ENCODE results near the gene PDE11A. TPM values are rescaled to one million over a fixed set of nuclear protein-coding genes. Genes with fewer than 3 reads are reported as not detected.

Gene PDE11A
- polyA plus RNA-seq, 3 donors = 5.5 to 7.6 (median 6.9) TPM

DNA sequence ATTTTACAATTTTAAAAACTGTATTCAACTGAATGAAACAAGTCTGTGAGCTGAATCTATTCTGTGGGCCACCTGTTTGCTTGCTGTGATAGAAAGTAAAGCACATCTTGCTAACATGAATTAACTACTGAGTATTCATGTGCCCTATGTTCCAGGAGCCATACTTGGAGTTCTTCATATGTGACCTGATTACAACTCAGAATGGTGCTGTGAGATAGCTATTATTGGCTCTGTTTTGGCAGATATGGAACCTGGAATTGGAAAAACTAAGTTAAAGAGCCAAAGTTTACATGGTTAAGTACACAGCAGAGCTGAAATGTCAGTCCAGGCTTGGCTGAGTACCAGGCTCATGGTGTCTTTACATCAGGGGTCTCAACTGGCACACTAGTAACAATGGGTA is 426.3 kb downstream of the PDE11A start:
- no peak for DNase-seq (ENCODE audit: low read depth in 3 of 3, low spot score in 2 of 3)

DNA sequence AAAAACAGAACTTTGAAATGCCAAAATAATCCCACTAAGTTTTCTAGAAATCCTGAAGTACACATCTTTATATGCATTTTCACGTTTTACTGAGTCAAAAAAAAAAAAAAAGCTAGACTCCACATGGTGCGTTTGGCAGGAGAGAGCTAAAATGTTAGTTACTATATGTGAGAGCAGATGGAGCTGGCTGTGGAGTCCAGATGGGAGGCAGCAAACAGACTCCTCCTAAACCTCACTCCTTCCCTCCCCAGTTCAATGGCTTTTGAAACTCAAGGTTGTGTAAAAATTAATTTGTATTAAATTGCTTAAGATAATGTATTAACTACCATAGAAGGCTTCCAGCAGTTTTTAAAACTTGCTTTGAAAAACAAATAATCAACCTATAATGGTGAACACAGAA is 431.2 kb downstream of the PDE11A start:
- no peak for DNase-seq (ENCODE audit: low read depth in 3 of 3, low spot score in 2 of 3)

DNA sequence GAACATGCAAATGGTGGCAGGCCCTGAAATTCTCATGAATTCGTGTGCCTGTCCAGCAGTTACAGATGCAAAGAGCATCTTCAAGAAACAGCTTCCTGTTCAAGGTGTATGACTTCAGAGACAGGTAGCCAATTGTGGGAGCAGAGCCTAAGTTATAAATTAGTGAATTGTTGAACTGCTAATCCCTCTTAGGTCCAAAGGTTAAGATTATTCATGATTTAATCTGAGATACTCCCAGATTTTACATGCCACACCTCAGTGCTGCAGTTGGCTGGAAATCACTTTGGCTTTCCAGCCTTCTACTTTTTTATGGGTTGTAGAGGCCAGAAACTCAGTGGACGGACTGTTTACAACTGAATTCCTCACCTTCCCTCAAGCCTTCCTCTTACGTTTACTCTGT is 432.2 kb downstream of the PDE11A start:
- DNase-seq (ENCODE audit: low read depth in 3 of 3, low spot score in 2 of 3) = no peak

DNA sequence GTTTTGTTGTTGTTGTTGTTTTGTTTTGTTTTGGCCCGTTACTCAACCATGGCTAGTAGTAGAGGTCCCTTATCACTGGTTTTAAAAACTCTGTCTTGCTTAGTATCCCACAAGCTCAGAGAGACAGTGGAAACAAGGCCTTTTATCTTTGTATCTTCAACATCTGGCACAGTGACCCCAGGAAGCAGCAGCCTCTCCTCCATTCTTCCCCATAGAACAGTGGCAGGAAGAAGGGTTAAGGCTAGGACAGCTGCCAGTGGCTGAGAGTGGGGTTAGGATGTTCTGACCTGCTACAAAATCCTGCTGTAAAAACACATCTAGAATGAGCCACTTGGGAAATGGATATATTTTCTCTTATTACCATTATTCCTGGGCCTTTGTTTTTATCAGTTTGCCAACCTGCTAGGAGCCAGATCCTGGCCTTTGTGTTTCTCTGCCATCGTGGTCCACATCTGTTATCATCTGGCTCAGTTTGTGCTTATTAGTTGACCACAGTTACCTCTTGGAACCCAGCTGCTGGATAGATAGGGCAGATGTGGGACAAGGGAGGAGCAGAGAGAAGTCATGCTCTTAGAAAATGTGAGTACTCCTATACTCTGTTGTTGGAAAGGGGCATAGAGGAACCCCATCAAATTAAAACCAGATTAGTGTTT is 433.2 kb downstream of the PDE11A start:
- DNase-seq (ENCODE audit: low read depth in 3 of 3, low spot score in 2 of 3) = no peak

DNA sequence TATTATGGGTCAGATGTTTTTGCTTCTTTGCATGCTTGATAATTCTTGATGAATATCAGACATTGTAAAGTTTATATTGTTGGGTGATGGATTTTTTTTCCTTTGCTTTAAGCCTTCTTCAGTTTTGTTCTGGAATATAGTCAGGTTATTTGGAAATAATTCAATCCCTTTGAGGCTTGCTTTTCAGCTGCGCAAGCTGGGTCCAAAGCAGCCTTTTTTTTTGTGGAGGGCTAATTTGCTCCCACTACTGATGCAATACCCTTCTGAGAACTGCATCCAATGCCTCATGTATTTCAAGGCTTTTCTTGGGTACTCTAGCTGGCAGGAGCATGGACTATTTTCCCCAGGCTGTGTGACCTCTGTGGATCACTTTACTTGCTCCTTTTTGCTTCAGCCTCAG is 434.1 kb downstream of the PDE11A start:
- DNase-seq (ENCODE audit: low read depth in 3 of 3, low spot score in 2 of 3) = no peak

DNA sequence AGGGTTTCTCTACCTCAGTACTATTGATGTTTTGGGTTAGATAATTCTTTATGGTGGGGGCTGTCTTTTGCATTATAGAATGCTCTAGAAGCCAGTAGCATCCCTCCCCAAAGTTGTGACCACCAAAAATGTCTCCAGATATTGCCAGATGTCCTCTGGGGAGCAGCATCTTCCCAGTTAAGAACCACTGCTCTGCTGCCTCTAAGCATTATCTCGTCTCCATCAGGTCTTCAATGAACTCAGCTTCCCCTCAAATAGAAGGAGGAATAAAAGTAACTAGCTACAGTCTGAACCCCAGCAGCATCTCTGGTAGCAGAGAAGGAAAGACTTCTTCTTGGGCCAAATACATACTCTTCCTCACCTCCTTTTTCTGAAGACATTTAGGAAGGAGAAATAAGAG is 435.9 kb downstream of the PDE11A start:
- no peak for DNase-seq (ENCODE audit: low read depth in 3 of 3, low spot score in 2 of 3)

DNA sequence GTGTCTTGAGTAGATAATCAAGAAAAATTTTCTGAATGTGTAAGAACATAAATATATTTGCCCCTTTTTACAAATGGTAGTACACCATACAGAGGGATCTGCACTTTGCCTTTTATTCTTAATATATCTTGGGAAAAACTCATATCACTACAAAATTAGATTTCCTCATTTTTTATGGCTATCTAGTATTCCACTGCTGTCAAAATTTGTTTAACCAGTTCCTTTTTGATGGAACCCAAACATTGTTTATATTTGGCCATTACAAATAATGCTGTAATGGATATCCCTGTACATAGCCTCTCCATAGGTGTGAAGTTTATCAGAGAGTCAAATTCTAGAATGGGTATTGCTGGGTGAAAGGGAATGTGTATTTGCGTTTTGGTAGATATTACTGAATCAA is 436.9 kb downstream of the PDE11A start:
- DNase-seq (ENCODE audit: low read depth in 3 of 3, low spot score in 2 of 3) = no peak

DNA sequence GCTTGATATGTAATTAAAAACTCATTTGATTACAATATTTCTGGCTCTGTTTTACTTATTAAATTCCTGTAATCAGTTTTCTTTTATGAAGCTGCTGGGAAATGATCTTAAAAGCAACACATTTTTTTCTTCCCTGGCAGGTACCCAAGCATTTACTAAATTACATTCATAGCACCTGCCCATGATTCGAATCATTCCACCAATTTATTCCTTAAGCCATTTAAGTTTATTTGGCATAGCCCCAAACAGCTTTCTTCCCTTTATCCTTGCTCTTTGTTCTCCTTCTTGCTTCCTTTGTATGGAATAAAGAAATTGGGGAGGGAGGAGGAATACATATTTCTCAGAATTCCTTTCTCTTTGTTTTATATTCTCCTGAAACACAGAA is 438.7 kb downstream of the PDE11A start:
- no peak for DNase-seq (ENCODE audit: low read depth in 3 of 3, low spot score in 2 of 3)

DNA sequence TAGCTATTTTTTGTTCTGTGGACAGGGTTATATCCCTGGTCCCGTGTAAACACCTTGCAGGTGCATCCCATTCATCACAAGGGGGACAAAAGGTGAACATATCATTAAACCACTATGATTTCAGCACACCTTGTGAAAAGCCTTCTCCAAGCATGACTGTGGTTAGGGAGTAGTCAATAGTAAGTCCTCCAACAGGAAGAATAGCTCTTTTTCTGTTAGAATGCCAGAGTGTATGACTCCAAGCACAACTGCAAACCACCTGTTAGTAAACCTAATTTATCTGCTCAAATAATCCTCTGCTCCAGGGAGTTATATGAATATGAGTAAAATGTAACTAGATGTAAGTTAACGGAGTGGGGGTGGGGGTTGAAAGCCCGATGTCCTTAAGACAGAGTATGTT is 439.5 kb downstream of the PDE11A start:
- no peak for DNase-seq (ENCODE audit: low read depth in 3 of 3, low spot score in 2 of 3)

DNA sequence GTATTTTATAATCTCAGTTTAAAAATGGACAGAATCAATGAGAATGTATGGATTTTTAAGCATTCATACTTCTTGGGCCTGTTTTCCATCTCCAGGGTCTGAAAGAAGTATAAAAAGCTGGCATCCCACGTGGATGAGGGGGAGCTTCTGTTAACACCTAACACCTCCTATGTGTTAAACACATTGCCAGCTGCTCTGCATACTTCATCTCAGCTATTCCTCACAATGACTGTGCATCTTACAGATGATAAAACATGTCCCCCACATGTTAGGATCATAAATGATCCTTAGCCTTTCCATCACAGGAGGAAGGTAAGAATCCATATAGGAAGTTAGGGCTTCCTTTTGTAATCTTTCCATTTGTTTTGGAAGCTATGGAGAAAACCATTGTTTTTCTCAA is 440.9 kb downstream of the PDE11A start:
- DNase-seq (ENCODE audit: low read depth in 3 of 3, low spot score in 2 of 3) = no peak

DNA sequence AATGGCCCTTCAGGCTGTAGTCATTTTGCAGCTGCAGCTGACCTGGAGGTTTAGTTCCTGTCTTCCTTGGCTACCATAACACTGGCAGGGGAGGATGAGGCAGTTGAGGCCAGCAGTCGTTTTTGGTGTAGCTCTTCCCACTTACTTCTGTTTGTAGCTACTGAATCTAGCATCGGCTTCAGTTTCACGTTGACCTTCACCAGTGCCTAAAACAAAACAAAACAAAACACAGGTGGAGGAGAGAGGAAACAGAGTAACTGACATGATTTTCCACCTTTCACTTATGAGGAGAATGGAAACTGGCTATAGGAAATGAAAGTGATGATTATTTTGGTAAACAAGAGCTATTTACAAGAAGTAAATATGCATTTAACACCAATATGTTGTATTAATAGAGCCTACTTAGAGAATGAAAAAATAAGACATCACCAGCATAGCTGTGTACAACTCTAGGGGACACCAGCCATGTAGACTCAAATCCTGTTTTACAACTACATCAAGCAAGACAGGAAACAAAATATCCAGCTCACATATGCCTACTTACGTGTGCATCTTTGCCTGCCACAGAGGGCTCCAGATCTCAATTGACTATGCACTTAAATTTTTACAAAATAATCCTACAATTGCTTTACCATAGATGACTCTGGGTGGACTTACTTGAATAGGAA is 443.1 kb downstream of the PDE11A start:
- no peak for DNase-seq (ENCODE audit: low read depth in 3 of 3, low spot score in 2 of 3)

DNA sequence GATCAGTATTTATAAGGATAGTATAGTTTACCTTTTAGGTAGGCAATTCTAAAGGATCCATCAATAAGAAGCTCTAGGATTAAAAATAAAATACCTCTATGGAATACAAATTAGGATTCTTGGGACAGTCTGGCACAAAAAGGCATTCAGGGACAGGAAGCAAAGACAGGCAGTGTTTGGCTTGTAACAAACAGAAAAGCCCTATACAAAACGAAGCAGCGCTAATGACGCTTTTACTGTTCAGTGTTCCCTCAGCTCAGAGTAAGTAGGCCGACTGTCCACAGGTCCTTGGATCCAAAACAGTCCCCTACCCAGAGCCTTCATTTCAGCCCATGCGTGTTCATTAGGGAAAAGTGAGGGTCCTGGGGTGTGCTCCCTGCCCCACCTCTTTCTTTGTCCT is 443.7 kb downstream of the PDE11A start:
- no peak for DNase-seq (ENCODE audit: low read depth in 3 of 3, low spot score in 2 of 3)

DNA sequence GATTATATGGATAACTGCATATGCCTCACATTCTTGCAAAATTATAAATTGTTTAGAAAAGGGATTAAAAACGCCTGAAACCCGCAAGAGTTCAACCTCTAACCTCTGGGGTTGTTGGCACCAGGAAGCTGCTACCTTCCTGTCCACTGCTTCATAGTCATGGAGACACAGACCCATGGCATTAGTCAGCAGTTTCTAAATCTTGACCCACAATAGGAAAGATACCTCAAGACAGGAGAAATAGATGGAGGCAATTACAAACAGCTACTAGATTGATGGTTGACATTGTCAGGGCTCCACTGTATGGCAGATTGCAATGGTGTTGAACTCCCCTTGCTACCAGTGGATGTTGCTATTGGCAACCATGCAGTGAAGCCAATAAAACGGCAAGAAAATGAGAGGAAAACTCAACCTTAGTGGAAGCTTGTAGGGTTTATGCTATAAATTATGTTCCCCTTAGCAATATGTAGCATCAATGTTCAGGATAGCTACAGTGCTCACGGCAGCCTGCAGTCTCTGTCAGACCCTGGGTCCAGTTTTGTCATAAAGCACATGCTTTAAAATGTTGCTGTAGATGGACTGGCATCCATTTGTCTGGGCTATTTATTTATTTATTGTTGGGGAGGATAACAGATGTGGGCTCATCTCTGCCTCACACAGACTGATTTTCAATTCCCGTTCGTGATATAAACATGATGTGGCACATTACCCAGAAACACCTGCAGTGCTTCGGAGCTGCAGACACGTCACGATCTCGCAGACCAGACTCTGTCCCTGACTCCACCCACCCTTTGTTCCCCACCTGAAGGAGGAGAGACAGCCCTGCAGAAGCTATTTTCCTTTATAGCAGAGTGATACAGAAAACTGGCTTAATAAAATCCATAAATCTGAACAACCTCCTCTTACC is 446.6 kb downstream of the PDE11A start:
- no peak for DNase-seq (ENCODE audit: low read depth in 3 of 3, low spot score in 2 of 3)

DNA sequence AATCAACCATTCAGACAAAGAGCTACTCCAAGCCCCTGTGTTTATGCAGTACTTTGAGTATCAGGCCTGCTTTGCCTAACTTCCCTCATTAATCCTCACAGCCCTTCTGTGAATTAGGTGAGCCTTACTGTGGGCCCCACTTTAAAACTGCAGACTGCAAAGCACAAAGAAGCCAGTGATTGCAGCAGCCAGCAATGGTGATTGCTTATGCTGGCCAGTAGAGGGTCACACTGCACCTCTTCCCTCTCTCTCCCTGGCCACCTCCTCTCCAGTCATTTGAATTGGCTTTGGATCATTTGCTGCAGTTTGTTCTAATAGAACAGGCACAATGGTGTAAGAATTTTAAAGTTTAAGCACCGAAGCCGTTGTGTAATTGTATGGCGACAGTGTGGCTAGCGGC is 450.1 kb downstream of the PDE11A start:
- DNase-seq (ENCODE audit: low read depth in 3 of 3, low spot score in 2 of 3) = no peak

DNA sequence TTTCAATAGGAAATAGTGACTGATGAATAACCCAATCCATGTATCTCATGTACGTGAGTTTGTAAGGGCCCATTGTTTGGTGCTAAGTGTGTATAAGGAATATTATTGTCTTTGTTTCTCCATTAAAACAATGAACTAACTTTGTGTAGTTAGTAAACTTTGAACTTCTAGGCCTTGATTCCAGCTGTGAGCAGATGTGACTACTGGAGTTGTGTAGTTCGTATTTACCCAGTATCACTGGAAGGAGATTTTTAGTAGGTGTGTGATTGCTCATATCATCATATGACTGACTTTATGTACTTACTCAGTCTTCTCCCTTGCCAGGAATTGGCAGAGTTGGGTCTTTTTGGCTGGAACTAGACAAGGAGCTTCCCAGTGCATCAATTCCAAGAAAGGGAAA is 452.6 kb downstream of the PDE11A start:
- no peak for DNase-seq (ENCODE audit: low read depth in 3 of 3, low spot score in 2 of 3)

DNA sequence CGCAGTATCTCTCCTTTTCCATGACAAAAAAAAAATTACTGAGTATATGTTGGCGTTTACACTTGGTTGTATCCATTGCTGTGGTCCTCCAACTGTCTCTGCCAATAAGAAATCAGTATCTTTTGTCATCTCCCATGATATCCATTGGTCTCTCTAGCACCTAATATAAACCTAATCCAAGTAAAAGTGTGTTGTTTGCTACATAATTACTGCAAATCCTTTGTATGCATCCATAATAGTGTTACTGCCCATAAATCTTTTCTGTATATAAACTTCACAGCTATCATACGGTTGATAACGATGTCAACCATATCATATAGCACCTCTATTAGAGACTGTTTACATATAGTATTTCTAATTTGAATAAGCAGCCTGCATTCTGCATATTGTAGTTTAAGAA is 453.1 kb downstream of the PDE11A start:
- no peak for DNase-seq (ENCODE audit: low read depth in 3 of 3, low spot score in 2 of 3)

DNA sequence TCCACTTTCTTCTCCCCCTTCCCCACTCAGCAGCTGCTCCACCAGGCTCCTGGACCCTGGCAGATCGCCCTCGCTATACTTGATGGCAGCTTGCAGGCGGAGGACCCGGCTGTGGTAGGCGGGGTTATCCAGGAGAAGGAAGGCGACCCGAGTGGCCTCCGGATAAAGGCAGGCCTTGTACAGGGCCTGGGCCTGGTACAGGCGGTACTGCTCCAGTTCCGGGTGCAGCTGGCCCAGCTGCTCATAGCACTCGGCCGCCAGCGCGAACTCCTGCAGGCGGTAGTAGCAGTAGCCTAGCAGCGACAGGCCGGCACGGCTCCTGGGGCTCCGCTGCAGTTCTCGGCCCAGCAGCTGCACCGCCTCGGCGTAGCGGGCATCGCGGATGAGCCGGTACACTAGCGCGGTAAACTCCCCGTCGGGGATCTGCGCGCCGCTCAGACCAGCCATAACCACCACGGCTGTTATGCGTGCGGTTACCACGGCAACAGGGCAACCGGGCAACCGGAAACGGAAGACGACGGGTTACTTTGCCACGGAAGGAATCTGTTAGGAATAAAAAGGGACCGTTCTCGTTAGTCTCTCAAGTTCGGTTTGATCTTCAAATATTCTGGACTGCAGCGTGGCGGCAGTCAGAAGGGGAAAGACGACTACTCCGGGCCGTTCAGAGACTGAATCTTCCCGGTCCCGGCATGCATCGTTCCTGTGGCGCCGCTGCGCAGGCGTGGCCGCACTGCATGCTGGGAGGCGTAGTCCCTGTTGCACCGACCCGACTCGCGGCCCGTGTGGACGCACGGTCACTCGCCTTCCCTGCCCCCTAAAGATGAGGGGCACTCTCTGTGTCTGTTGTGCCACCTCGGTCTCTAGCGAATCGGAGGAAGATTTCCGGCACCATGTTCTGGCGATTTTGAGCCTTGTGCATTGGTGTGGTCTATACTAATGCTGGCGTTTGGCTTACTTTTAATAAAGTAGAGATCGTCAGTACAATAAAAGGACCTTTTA is 454.0 kb downstream of the PDE11A start:
- DNase-seq (ENCODE audit: low read depth in 3 of 3, low spot score in 2 of 3) = peak; percentile 88 to 94 (median 93)

DNA sequence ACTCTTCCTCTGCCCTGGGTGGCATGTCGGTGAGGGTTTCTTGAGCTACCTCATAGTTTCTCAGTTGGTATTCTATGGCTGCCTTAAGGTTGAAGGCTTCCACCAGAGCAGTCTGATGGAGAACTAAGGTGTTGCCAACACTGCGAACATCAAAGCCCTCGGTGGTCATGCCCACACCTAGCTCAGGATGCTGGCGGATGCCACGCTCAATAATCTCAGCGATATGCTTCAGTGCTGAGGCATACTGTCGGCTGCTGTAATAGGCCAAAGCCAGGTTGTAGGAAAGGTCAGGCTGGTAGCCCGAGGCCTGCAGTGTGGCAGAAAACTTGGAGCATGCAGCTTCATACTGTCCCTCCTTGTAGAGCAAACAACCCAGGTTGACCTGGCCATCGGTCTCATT is 454.7 kb downstream of the PDE11A start:
- DNase-seq (ENCODE audit: low read depth in 3 of 3, low spot score in 2 of 3) = no peak

DNA sequence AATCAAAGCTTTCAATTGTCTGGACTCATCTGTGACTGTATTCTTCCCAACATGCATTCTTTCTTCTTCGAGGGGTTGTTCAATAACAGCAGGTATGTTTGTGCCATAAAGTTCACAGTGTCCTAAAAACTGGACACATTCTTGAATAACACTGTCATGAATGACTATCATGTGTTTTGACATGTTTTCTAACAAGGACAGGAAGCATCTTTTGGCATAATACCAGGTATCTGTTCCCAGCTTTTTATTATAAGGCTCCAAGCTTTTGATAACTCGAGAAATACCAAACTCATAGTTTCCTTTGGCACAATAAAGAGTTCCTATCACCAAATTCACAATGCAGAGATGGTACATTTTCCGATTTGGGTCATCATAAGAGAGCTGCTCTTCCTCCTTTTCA is 455.8 kb downstream of the PDE11A start:
- no peak for DNase-seq (ENCODE audit: low read depth in 3 of 3, low spot score in 2 of 3)

DNA sequence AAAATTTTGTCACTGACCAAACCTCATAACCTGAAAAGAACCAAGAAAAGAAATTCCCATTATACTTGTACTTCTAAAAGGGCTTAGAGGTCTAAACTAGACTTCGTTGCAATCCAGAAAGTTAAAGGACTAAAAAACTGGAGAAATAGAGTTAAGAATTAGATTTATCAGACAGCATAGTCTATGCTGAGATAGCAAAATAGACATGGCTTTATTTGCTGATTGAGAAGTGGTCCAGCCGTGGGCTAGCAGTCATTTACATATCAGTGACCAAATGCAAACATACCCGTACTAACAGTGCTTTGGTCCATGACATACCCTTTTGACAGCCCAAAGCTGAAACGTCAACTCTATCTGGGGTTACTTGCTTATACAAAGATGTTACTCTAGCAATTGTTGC is 456.5 kb downstream of the PDE11A start:
- DNase-seq (ENCODE audit: low read depth in 3 of 3, low spot score in 2 of 3) = no peak

DNA sequence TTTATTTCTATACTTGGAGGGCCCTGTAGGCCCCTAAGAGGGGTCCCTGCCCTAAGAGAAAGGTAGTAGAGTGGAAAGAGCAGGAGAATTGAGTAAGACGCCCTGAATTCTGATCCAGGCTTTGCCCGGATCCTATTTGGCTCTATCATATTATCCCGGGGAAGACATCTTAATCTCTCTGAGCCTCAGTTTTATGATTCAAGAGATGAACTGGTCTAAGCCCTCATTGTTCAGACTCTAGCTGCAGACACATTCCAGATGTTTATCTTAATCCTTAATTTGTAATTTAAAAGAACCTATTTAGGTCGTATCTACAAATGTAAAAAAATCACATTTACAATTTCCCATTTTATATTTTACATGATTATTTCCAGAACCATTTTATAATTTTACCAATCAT is 459.9 kb downstream of the PDE11A start:
- DNase-seq (ENCODE audit: low read depth in 3 of 3, low spot score in 2 of 3) = no peak
